OCI-LY3 (cell line): Measurements from ENCODE around the gene ENDOU.

ENCODE experiments used
- CTCF ChIP-seq: fragments of 200-600, 300-600 bp; sonication (generic); IDR thresholded peaks from 2 replicates; pipeline ENCODE4 v1.5.1; 2014; ENCODE audit warnings: antibody characterized with exemption, low read length, low read depth
- EZH2phosphoT487 ChIP-seq: fragments of 200-600 bp; shearing (Covaris generic); IDR thresholded peaks from 2 replicates; pipeline ENCODE4 v1.6.1; 2018; ENCODE audit warnings: antibody characterized with exemption, mixed run types, low read depth

GRCh38 chr12:47752121-47752520 is 26.8 kb upstream of the ENDOU start:
- no peak for TF ChIP-seq CTCF
- TF ChIP-seq EZH2phosphoT487 = no peak
